HG02798 (cell line): Measurements from ENCODE around the gene CTDP1.

Experiments used
- ATAC-seq: cut with Tn5 transposase; IDR thresholded peaks from one replicate; pipeline ENCODE4 v1.9.1; 2021; ENCODE audit warnings: mild to moderate bottlenecking; ENCODE audit not compliant: unreplicated experiment, poor library complexity

Gene CTDP1

GRCh38 chr18:79695856-79696850, 16.6 kb downstream of the CTDP1 start:
- no peak for ATAC-seq

GRCh38 chr18:79697178-79697577, 17.6 kb downstream of the CTDP1 start:
- ATAC-seq: no peak

- no peak for ATAC-seq
Observed at GRCh38 chr18:79697976-79698375, 18.4 kb downstream of the CTDP1 start.

GRCh38 chr18:79698668-79699335, 19.2 kb downstream of the CTDP1 start:
- ATAC-seq: no peak

- no peak for ATAC-seq
Observed at GRCh38 chr18:79699653-79700052, 20.1 kb downstream of the CTDP1 start.

- ATAC-seq: no peak
Observed at GRCh38 chr18:79702906-79703305, 23.3 kb downstream of the CTDP1 start.

GRCh38 chr18:79704631-79705030, 25.0 kb downstream of the CTDP1 start:
- no peak for ATAC-seq

- no peak for ATAC-seq
Observed at GRCh38 chr18:79705272-79705671, 25.7 kb downstream of the CTDP1 start.

- ATAC-seq: no peak
Observed at GRCh38 chr18:79706006-79706405, 26.4 kb downstream of the CTDP1 start.

GRCh38 chr18:79706658-79707057, 27.1 kb downstream of the CTDP1 start:
- no peak for ATAC-seq

- ATAC-seq: no peak
Observed at GRCh38 chr18:79707239-79707638, 27.6 kb downstream of the CTDP1 start.

- no peak for ATAC-seq
Observed at GRCh38 chr18:79707671-79708070, 28.1 kb downstream of the CTDP1 start.

GRCh38 chr18:79708412-79708811, 28.8 kb downstream of the CTDP1 start:
- no peak for ATAC-seq

- no peak for ATAC-seq
Observed at GRCh38 chr18:79712206-79712857, 32.7 kb downstream of the CTDP1 start.

- ATAC-seq: no peak
Observed at GRCh38 chr18:79713341-79713740, 33.7 kb downstream of the CTDP1 start.

- ATAC-seq: no peak
Observed at GRCh38 chr18:79714531-79715240, 35.1 kb downstream of the CTDP1 start.

- no peak for ATAC-seq
Observed at GRCh38 chr18:79715280-79715679, 35.7 kb downstream of the CTDP1 start.

GRCh38 chr18:79717059-79717458, 37.5 kb downstream of the CTDP1 start:
- ATAC-seq: no peak

GRCh38 chr18:79717555-79718074, 38.0 kb downstream of the CTDP1 start:
- no peak for ATAC-seq

- no peak for ATAC-seq
Observed at GRCh38 chr18:79718126-79718525, 38.5 kb downstream of the CTDP1 start.
